Endodermal cell (in vitro differentiated cells): ENCODE measurements around the gene GRIN2A. TPM values are rescaled to one million over a fixed set of nuclear protein-coding genes. Genes with fewer than 3 reads are reported as not detected.
A peak's percentile ranks its signal among the peaks of the same experiment; 100 is the strongest.

Source experiments
- DNase-seq: peaks from one replicate; pipeline ENCODE4 v3.0.0-alpha.2; 2017
- H3K27ac ChIP-seq: 2 replicates; pipeline ENCODE4 v1.5.1; 2013; ENCODE audit warnings: mild to moderate bottlenecking, low read depth, low read length, moderate library complexity
- H3K27me3 ChIP-seq: 2 replicates; pipeline ENCODE4 v1.6.1; 2013; ENCODE audit warnings: mild to moderate bottlenecking, low read length, moderate library complexity; ENCODE audit not compliant: insufficient read depth, control insufficient read depth, poor library complexity, severe bottlenecking
- H3K36me3 ChIP-seq: 2 replicates; pipeline ENCODE4 v1.7.0; 2013; ENCODE audit warnings: mild to moderate bottlenecking, low read length, moderate library complexity; ENCODE audit not compliant: control insufficient read depth, insufficient read depth
- H3K4me1 ChIP-seq: one replicate; pipeline ENCODE4 v1.7.0; 2013; ENCODE audit warnings: low read length; ENCODE audit not compliant: control insufficient read depth, insufficient read depth
- H3K4me3 ChIP-seq: 2 replicates; pipeline ENCODE4 v1.5.1; 2013; ENCODE audit warnings: mild to moderate bottlenecking, low read length, moderate library complexity
- H3K9ac ChIP-seq: 2 replicates; pipeline ENCODE4 v1.6.1; 2013; ENCODE audit warnings: mild to moderate bottlenecking, low read length, moderate library complexity; ENCODE audit not compliant: poor library complexity, severe bottlenecking; ENCODE audit errors: extremely low read depth
- H3K9me3 ChIP-seq: 2 replicates; pipeline ENCODE4 v1.6.1; 2013; ENCODE audit warnings: mild to moderate bottlenecking, low read length, moderate library complexity; ENCODE audit not compliant: control insufficient read depth
- H3K27ac Mint-ChIP-seq: 2 replicates; pipeline ENCODE4 v1.8.0; 2020; ENCODE audit warnings: mixed read lengths
- H3K27me3 Mint-ChIP-seq: 2 replicates; pipeline ENCODE4 v1.8.0; 2021; ENCODE audit warnings: mild to moderate bottlenecking, mixed read lengths; ENCODE audit not compliant: insufficient read depth
- H3K36me3 Mint-ChIP-seq: 2 replicates; pipeline ENCODE4 v1.8.0; 2020; ENCODE audit warnings: low read depth, mixed read lengths
- H3K4me1 Mint-ChIP-seq: 2 replicates; pipeline ENCODE4 v1.8.0; 2020; ENCODE audit warnings: mixed read lengths
- H3K4me3 Mint-ChIP-seq: 2 replicates; pipeline ENCODE4 v1.8.0; 2020; ENCODE audit warnings: mild to moderate bottlenecking, moderate library complexity, mixed read lengths
- H3K9me3 Mint-ChIP-seq: 2 replicates; pipeline ENCODE4 v1.8.0; 2020; ENCODE audit warnings: mild to moderate bottlenecking, mixed read lengths
- CTCF ChIP-seq: fragments of 200-600 bp; sonication (generic); conservative IDR thresholded peaks from 2 replicates; pipeline ENCODE4 v1.5.0; 2021; ENCODE audit warnings: antibody characterized with exemption, mild to moderate bottlenecking
- WGBS, 2 experiments: methylation state at CpG; one replicate each; pipeline versions ENCODE4 v1.1.5 to v1.1.7; 2013; ENCODE audit warnings: missing lambda C conversion rate in 2 of 2, mixed read lengths in 1 of 2; ENCODE audit not compliant: insufficient coverage in 1 of 2, insufficient read length in 1 of 2; 5-methylcytosine and 5-hydroxymethylcytosine counted together
- total RNA-seq, 2 donors: library from RNA; stranded (reverse); fragmentation: NEBNext Ultra II Directional in 1 of 2; extraction: Animal tissue kit (Norgen Biotek cat#: 25700) in 1 of 2; gene quantifications; 2 replicates in 1 of 2; 3 replicates in 1 of 2; pipeline ENCODE4 v1.2.1, GENCODE V29; 2021

The GRIN2A gene
- total RNA-seq, 2 donors from 2014 or later = 1.2 TPM

DNA sequence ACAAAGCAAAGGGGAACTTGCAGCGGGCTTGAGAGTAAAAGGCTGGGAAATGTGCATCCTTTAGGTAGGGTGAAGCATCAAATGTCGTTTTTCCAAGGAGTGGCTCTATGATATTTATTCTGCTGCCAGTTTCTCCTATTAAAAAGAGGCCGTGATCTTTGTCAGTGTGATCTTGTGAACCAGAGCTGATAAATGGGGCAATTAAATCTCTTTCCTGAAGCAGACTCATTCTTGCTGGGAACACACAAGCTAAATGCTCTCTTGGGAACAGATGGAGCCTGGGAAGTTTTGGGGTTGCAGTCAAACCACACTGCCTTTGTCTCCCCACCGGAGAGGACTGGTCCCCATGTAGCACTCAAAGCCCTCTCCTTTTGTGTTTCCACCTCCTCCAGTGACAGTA is 408.9 kb downstream of the GRIN2A start:
- Mint-ChIP-seq H3K27ac (no peak overlapping the region), H3K36me3 (no peaks in the 10 kb centered on the region), H3K4me1 (no peaks in the 10 kb centered on the region), H3K27me3 (no peaks in the 10 kb centered on the region), H3K9me3 (no peaks in the 10 kb centered on the region), H3K4me3 (no peak overlapping the region)
- no peaks in the 10 kb centered on the region for H3K36me3 ChIP-seq
- WGBS, 2 experiments = 89 to 97% methylated on average over 4 of the region's 4 CpGs
- H3K4me3 ChIP-seq = no peak overlapping the region
- no peaks in the 10 kb centered on the region for H3K9me3 ChIP-seq
- H3K27ac ChIP-seq = no peak overlapping the region
- TF ChIP-seq CTCF = no peak
- H3K27me3 ChIP-seq = no peaks in the 10 kb centered on the region
- peak; percentile 8 for DNase-seq
- no peaks in the 10 kb centered on the region for H3K4me1 ChIP-seq
- no peak overlapping the region for H3K9ac ChIP-seq

GRCh38 chr16:9772526-9773225 is 409.6 kb downstream of the GRIN2A start:
- WGBS, 2 experiments = 90 to 94% methylated on average over 7 to 9 of the region's 9 CpGs
- H3K27ac Mint-ChIP-seq = no peak overlapping the region
- no peak for TF ChIP-seq CTCF

GRCh38 chr16:9766891-9767290 is 415.3 kb downstream of the GRIN2A start:
- Histone ChIP-seq H3K9me3 (no peaks in the 10 kb centered on the region), H3K4me1 (peaks cover 16% of the 10 kb centered on the region), H3K36me3 (no peaks in the 10 kb centered on the region), H3K9ac (no peak overlapping the region), H3K4me3 (no peak overlapping the region), H3K27me3 (no peaks in the 10 kb centered on the region), H3K27ac (no peak overlapping the region)
- no peaks in the 10 kb centered on the region for H3K27me3 Mint-ChIP-seq
- 92 to 100% methylated on average over 3 to 4 of the region's 4 CpGs for WGBS, 2 experiments
- H3K4me1 Mint-ChIP-seq = peaks cover 32% of the 10 kb centered on the region
- H3K4me3 Mint-ChIP-seq = no peak overlapping the region
- H3K27ac Mint-ChIP-seq = no peak overlapping the region
- no peak for TF ChIP-seq CTCF
- no peak for DNase-seq
- H3K9me3 Mint-ChIP-seq = peaks cover 10% of the 10 kb centered on the region
- H3K36me3 Mint-ChIP-seq = peaks cover 4% of the 10 kb centered on the region

More at GRCh38 chr16:9772526-9773225, 409.6 kb downstream of the GRIN2A start:
- H3K9ac ChIP-seq = no peak overlapping the region
- DNase-seq = no peak
- no peak overlapping the region for H3K27ac ChIP-seq
- no peaks in the 10 kb centered on the region for H3K4me1 Mint-ChIP-seq
- no peaks in the 10 kb centered on the region for H3K9me3 ChIP-seq
- no peaks in the 10 kb centered on the region for H3K36me3 ChIP-seq
- H3K4me3 ChIP-seq = no peak overlapping the region
- no peaks in the 10 kb centered on the region for H3K27me3 ChIP-seq
- no peaks in the 10 kb centered on the region for H3K4me1 ChIP-seq
- no peak overlapping the region for H3K4me3 Mint-ChIP-seq
- no peaks in the 10 kb centered on the region for H3K9me3 Mint-ChIP-seq
- no peaks in the 10 kb centered on the region for H3K27me3 Mint-ChIP-seq
- no peaks in the 10 kb centered on the region for H3K36me3 Mint-ChIP-seq
